ENCODE data around the gene TMEM9. TPM values are rescaled to one million over a fixed set of nuclear protein-coding genes. Genes with fewer than 3 reads are reported as not detected.

The TMEM9 gene
- total RNA-seq, 1 donor from 2014 or later = 63.9 TPM

DNA sequence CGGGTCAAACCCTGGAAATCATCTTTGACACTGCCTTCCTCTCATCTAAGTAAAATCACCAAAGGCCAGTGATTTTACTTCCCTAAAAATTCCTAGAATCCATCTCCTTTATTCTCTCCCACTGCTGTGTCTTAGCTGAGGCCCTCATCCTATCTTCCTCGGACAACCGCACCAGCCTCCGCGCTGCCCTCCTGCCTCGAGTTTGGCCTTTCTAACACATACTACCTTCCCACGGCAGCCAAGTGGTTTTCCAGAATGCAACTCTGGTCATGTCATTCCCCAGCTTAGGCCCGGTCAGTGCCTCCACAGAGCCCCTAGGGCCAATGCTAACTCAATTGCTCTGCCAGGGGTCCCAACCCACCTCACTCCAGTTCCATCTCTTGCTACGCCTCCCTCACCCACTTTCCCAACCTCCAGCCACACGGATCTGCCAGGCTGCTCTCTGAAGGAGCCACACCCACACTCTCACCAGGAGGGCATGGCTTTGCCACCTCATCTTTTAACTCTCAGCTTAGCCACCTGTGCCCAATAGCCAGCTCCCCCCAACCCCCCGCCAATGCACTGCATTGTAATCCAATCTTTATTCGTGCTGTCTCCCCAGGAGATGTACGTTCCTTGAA, 6.8 kb downstream of the TMEM9 start:
- DNase-seq (ENCODE audit: extremely low spot score, unreplicated experiment) = no peak
- Mint-ChIP-seq H3K4me3 (ENCODE audit: unreplicated experiment) (no peak overlapping the region), H3K36me3 (ENCODE audit: unreplicated experiment) (peaks cover 60% of the 10 kb centered on the region)

DNA sequence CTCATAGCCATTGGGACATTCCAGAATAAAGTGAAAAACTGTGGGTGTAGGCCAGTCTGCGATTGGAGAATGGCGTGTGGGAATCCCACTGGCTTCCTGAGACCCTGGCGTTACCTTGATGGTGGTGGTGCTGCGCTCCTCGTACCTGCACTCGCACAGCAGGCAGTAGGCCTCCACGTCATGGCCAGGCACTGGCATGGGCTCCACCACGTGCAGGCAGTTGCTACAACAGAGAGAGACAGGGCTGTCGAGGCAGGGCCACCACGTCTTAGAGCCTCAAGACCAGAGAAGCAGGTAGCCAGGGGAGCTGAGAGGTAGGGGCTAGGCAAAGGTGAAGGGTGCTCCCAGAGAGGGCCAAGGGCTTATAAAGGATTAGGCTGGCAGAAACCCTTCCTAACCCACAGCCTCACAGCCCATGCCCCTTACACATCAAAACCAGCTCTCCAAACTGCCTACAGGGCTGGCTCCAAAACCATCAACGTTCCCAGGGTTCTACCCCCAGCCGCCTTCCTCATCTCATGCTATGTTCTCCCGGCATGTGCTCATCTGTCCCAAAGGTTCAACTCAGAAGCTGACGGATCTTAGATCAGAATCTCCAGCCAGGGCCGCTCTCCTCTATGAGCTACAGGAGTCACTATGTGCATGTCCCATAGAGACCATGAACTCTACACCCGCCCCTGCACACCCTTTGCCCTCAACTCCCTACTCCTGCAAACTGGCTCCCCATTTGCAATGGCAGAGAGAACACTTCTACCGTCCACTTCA, 7.5 kb downstream of the TMEM9 start:
- Mint-ChIP-seq H3K4me1 (ENCODE audit: unreplicated experiment) (no peaks in the 10 kb centered on the region), H3K36me3 (ENCODE audit: unreplicated experiment) (peaks cover 64% of the 10 kb centered on the region), H3K4me3 (ENCODE audit: unreplicated experiment) (no peak overlapping the region), H3K27me3 (ENCODE audit: unreplicated experiment) (no peaks in the 10 kb centered on the region), H3K27ac (ENCODE audit: unreplicated experiment) (no peak overlapping the region), H3K9me3 (ENCODE audit: unreplicated experiment) (no peaks in the 10 kb centered on the region)
- TF ChIP-seq CTCF (IDR thresholded peaks at IDR 0.05) = no peak
- DNase-seq (ENCODE audit: extremely low spot score, unreplicated experiment) = no peak

More for the DNA sequence above, 6.8 kb downstream of the TMEM9 start:
- Mint-ChIP-seq H3K27ac (ENCODE audit: unreplicated experiment) (no peak overlapping the region), H3K4me1 (ENCODE audit: unreplicated experiment) (peaks cover under 1% of the 10 kb centered on the region), H3K9me3 (ENCODE audit: unreplicated experiment) (no peaks in the 10 kb centered on the region), H3K27me3 (ENCODE audit: unreplicated experiment) (no peaks in the 10 kb centered on the region)
- no peak for TF ChIP-seq CTCF (IDR thresholded peaks at IDR 0.05)

GRCh38 chr1:201145816-201146215, 8.5 kb downstream of the TMEM9 start:
- Mint-ChIP-seq H3K27me3 (ENCODE audit: unreplicated experiment) (no peaks in the 10 kb centered on the region), H3K4me1 (ENCODE audit: unreplicated experiment) (no peaks in the 10 kb centered on the region), H3K27ac (ENCODE audit: unreplicated experiment) (no peak overlapping the region), H3K4me3 (ENCODE audit: unreplicated experiment) (no peak overlapping the region), H3K36me3 (ENCODE audit: unreplicated experiment) (peaks cover 66% of the 10 kb centered on the region), H3K9me3 (ENCODE audit: unreplicated experiment) (no peaks in the 10 kb centered on the region)
- no peak for TF ChIP-seq CTCF (IDR thresholded peaks at IDR 0.05)
- DNase-seq (ENCODE audit: extremely low spot score, unreplicated experiment) = no peak

DNA sequence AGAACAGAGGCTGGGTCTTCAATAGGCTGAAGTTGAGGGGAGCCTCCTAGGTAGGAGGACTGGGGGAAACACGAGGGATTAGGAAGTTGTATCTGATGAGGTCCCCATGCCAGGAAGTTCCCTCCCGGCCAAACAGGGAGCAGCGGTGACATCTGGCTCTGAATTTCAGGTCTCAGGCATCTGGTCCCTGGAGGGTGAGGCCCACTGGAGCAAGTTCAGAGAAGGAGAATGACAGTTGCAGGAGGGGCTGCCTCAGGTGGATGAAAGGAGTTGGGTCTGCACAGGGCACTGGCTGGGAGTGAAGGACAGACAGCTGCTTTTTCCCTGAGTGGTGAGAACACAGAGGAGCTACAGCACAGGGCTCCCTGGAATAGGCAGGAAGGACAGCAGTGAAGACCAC, 9.1 kb downstream of the TMEM9 start:
- Mint-ChIP-seq H3K9me3 (ENCODE audit: unreplicated experiment) (no peaks in the 10 kb centered on the region), H3K36me3 (ENCODE audit: unreplicated experiment) (peaks cover 65% of the 10 kb centered on the region), H3K4me1 (ENCODE audit: unreplicated experiment) (no peaks in the 10 kb centered on the region), H3K27ac (ENCODE audit: unreplicated experiment) (no peak overlapping the region), H3K4me3 (ENCODE audit: unreplicated experiment) (no peak overlapping the region), H3K27me3 (ENCODE audit: unreplicated experiment) (no peaks in the 10 kb centered on the region)
- DNase-seq (ENCODE audit: extremely low spot score, unreplicated experiment) = no peak
- TF ChIP-seq CTCF (IDR thresholded peaks at IDR 0.05) = no peak

DNA sequence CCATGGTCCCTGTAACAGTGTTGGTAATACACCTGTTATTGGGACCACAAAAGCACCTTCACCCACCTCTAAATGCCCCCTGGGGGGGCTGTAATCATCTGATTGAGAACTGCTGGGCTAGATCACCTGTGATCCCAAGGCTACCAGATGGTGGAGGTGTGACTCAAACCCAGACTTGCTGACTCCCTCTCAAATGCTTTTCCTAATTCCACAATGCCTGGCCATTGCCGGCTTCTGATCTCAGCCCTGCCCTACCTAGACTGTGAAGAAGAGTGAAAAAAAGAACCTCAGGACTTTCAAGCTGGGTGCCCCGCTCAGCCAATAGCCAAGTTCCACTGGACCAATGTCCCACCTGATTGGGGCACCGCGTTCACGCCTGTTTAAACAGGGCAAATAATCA, 9.6 kb downstream of the TMEM9 start:
- no peak for TF ChIP-seq CTCF (IDR thresholded peaks at IDR 0.05)
- no peaks in the 10 kb centered on the region for H3K9me3 Mint-ChIP-seq (ENCODE audit: unreplicated experiment)
- no peak overlapping the region for H3K4me3 Mint-ChIP-seq (ENCODE audit: unreplicated experiment)
- H3K27me3 Mint-ChIP-seq (ENCODE audit: unreplicated experiment) = no peaks in the 10 kb centered on the region
- H3K36me3 Mint-ChIP-seq (ENCODE audit: unreplicated experiment) = peaks cover 67% of the 10 kb centered on the region
- no peaks in the 10 kb centered on the region for H3K4me1 Mint-ChIP-seq (ENCODE audit: unreplicated experiment)
- no peak for DNase-seq (ENCODE audit: extremely low spot score, unreplicated experiment)
- no peak overlapping the region for H3K27ac Mint-ChIP-seq (ENCODE audit: unreplicated experiment)
